ENCODE data around the gene TMEM258. TPM values are rescaled to one million over a fixed set of nuclear protein-coding genes. Genes with fewer than 3 reads are reported as not detected.

TMEM258 gene
- total RNA-seq, 1 donor from 2014 or later = 94.0 TPM

DNA sequence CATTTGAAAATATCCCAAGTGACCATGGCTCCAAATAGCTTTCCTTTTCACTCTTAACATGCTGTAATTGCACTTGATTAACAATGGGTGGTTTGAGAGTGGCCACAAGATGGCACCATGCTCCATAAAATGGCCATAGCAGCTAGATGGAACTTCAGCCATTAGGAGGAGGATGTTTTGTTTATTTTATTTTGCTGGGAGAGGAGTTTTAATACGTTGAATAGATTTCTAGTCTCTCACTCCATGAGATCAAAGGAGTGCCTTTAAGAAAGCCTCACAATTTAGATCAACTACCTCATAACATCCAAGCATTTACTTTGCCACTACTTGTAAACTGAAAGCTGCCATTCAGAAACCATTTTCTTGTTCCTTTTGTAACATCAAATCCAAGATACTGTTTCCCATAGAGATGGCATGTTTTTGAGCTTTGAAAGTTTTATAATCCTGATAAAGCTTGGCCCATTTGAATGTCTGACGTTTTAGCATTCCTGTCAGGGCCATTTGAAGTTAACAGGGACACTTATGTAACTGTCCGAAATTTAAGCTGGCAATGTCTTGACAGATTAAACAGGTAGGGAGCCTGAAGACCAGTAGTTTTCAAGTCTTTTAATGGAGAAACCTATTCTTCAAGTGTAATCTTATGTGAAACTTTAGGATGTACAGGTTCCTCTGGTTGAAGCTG lies 5.0 kb upstream of the TMEM258 start:
- Histone ChIP-seq H3K9me3 (no peaks in the 10 kb centered on the region), H3K27ac (peak overlapping the region; percentile 61), H3K4me3 (no peak overlapping the region), H3K36me3 (peaks cover 21% of the 10 kb centered on the region), H3K27me3 (no peaks in the 10 kb centered on the region), H3K4me1 (peaks cover 11% of the 10 kb centered on the region)
- TF ChIP-seq, protein P1, sequence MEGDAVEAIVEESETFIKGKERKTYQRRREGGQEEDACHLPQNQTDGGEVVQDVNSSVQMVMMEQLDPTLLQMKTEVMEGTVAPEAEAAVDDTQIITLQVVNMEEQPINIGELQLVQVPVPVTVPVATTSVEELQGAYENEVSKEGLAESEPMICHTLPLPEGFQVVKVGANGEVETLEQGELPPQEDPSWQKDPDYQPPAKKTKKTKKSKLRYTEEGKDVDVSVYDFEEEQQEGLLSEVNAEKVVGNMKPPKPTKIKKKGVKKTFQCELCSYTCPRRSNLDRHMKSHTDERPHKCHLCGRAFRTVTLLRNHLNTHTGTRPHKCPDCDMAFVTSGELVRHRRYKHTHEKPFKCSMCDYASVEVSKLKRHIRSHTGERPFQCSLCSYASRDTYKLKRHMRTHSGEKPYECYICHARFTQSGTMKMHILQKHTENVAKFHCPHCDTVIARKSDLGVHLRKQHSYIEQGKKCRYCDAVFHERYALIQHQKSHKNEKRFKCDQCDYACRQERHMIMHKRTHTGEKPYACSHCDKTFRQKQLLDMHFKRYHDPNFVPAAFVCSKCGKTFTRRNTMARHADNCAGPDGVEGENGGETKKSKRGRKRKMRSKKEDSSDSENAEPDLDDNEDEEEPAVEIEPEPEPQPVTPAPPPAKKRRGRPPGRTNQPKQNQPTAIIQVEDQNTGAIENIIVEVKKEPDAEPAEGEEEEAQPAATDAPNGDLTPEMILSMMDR (IDR thresholded peaks at IDR 0.05) = peak; percentile 88
- intact Hi-C loops (cut with DNase I) = loop anchor here (10.0 kb wide), 1 partner anchor 317 kb away; no protein-coding TSS in a partner anchor
- ATAC-seq = peak; percentile 70
- no peak for DNase-seq

- TF ChIP-seq, protein P1 (IDR thresholded peaks at IDR 0.05) = no peak
- no peak overlapping the region for H3K4me3 ChIP-seq
- peaks cover 7% of the 10 kb centered on the region for H3K36me3 ChIP-seq
- H3K27ac ChIP-seq = no peak overlapping the region
- H3K9me3 ChIP-seq = no peaks in the 10 kb centered on the region
- DNase-seq = no peak
- peaks cover 17% of the 10 kb centered on the region for H3K4me1 ChIP-seq
- no peaks in the 10 kb centered on the region for H3K27me3 ChIP-seq
- intact Hi-C loops (cut with DNase I) = loop anchor here (10.0 kb wide), 1 partner anchor 319 kb away; no protein-coding TSS in a partner anchor
- ATAC-seq = no peak
Observed at GRCh38 chr11:61795876-61796526, 3.6 kb upstream of the TMEM258 start.

- Histone ChIP-seq H3K4me1 (peaks cover 18% of the 10 kb centered on the region), H3K27ac (no peak overlapping the region), H3K9me3 (no peaks in the 10 kb centered on the region), H3K4me3 (no peak overlapping the region), H3K27me3 (no peaks in the 10 kb centered on the region), H3K36me3 (peaks cover 4% of the 10 kb centered on the region)
- intact Hi-C loops (cut with DNase I) = loop anchor here (10.0 kb wide), 1 partner anchor 319 kb away; no protein-coding TSS in a partner anchor
- TF ChIP-seq, protein P1 (IDR thresholded peaks at IDR 0.05) = no peak
- DNase-seq (no peak), ATAC-seq (no peak)
Observed at GRCh38 chr11:61795459-61795858, 3.1 kb upstream of the TMEM258 start.

- TF ChIP-seq, protein P1 (IDR thresholded peaks at IDR 0.05) = no peak
- intact Hi-C loops (cut with DNase I) = loop anchor here (10.0 kb wide), 1 partner anchor 320 kb away; no protein-coding TSS in a partner anchor
- ATAC-seq = no peak
- H3K4me3 ChIP-seq = no peak overlapping the region
- no peaks in the 10 kb centered on the region for H3K9me3 ChIP-seq
- H3K27me3 ChIP-seq = no peaks in the 10 kb centered on the region
- H3K4me1 ChIP-seq = peaks cover 18% of the 10 kb centered on the region
- no peak for DNase-seq
- H3K27ac ChIP-seq = no peak overlapping the region
- H3K36me3 ChIP-seq = peaks cover 12% of the 10 kb centered on the region
Observed at GRCh38 chr11:61794579-61794978, 2.2 kb upstream of the TMEM258 start.

DNA sequence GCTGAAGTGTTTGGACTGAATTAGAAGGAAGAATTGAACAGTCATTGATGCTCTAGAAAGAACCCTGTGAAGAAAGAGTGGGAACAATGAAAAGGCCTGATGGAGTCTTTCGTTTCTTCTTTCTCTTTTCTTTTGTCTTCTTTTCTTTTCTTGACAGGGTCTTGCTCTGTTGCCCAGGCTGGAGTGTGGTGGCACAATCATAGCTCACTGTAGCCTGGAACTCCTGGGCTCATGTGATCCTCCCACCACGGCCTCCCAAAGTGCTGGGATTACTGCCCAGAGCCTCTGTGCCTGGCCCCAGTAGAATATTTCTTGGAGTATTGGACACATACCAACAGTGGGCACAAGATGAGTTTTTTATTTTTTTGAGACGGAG lies 1.4 kb upstream of the TMEM258 start:
- no peaks in the 10 kb centered on the region for H3K9me3 ChIP-seq
- peaks cover 18% of the 10 kb centered on the region for H3K4me1 ChIP-seq
- TF ChIP-seq, protein P1 (IDR thresholded peaks at IDR 0.05) = no peak
- ATAC-seq (no peak), DNase-seq (peak; percentile 18)
- no peaks in the 10 kb centered on the region for H3K27me3 ChIP-seq
- H3K36me3 ChIP-seq = peaks cover 19% of the 10 kb centered on the region
- intact Hi-C loops (cut with DNase I) = loop anchor here (10.0 kb wide), 1 partner anchor 321 kb away; no protein-coding TSS in a partner anchor
- H3K27ac ChIP-seq = no peak overlapping the region
- no peak overlapping the region for H3K4me3 ChIP-seq

Data from upper lobe of right lung (tissue), 1 donor.